ENCODE data around the gene NLK.
"Not testable (repeated sequence)": the region's sequence is repeated elsewhere in the genome, so short reads cannot be mapped to it uniquely, and the experiment has no call there.

NLK gene

DNA sequence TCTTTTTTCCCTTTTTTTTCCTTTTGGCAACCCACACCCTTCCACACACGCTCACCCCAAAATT, at the start of gene NLK:
TSS of gene NLK (plus strand) at position 21 of the 64 bp plus-strand sequence. CDS start 197 bp downstream, outside the sequence.
- DNase-seq (ENCODE audit: low read depth in 2 of 2): no peak

DNA sequence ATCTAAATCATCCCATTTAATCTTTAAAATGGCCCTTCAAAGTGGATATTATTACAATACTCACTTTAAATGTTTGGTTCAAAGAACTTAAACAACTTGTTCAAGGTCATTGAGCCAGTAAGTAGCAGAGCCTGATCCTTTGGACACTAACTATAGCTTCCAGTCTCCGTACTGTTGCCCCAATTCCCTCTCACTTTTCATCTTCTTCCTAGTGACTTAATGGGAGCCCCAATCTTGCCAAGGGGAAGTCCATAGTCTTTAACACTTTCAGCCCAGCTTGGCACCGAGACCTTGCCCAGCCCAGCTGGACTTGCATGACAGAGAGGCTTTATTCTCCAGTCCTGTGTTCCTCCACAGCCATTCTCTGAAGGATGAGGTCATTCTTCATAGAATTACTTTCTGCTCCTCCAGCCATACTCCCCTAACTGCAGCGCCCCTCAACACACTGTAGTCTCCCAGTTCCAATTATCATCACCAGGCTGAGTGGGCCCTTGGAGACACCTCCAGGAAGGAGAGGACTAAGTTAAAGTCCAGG, 49.2 kb upstream of the NLK start:
- no peak for DNase-seq (ENCODE audit: low read depth in 2 of 2)

DNA sequence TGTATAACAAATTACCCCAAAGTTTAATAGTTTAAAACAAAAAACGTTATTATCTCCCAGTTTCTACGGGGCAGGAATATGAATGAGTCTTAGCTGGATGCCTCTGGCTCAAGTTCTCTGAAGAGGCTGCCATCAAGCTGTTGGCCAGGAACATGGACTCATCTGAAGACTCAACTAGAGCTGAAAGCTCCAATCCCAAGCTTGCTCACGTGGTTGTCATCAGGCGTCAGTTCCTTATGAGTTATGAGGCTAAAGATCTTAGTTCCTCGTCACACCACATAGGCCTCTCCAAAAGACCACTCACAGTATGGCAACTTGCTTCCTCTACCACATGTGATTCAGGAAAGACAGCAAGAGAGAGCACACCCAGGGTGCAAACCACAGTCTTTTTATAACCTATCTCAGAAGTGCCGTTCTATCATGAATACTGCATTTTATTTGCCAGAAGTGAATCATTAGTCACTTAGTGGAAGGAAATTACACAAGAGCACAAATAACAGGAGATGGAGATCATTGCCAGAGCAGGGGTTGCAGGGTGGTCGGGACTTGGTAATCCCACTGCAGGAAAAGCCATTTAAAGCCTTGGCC, 48.7 kb upstream of the NLK start:
- no peak for DNase-seq (ENCODE audit: low read depth in 2 of 2)

DNA sequence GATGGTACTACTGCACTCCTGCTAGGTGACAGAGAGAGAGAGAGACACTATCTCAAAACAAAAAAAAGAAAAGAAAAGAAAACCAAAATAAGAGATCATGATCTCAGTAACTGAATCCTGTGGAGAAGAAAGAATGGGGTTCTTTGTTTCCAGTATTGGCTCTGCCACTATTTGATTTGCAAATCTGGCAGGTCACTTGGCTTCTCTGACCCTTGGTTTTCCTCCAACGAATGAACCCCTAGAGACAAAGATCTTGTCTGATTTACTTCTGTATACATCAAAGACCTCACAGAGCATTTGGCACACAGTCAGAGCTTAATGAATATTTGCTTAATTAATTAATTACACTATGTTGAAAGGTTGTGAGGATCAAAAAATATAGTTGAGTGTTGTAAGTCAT, 47.9 kb upstream of the NLK start:
- no peak for DNase-seq (ENCODE audit: low read depth in 2 of 2)

DNA sequence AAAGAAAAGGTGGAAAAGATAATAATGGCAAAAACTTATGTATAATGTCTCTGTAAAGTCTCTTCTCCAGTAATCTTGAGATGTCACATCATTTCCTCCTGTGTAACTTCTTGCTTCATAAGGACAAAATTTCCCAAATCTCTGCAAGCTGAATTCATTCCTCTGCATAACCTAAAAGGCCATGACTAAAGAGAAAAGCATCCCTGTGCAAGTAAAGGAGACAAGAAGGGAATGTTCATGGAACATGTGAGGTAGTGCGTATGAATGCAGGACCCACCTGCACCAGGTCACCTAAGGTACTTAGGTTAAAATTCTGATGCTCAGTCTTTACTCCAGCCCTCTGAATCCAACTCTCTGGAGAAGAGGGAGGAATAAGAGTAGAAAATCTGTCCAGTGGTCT, 46.9 kb upstream of the NLK start:
- DNase-seq (ENCODE audit: low read depth in 2 of 2): no peak

DNA sequence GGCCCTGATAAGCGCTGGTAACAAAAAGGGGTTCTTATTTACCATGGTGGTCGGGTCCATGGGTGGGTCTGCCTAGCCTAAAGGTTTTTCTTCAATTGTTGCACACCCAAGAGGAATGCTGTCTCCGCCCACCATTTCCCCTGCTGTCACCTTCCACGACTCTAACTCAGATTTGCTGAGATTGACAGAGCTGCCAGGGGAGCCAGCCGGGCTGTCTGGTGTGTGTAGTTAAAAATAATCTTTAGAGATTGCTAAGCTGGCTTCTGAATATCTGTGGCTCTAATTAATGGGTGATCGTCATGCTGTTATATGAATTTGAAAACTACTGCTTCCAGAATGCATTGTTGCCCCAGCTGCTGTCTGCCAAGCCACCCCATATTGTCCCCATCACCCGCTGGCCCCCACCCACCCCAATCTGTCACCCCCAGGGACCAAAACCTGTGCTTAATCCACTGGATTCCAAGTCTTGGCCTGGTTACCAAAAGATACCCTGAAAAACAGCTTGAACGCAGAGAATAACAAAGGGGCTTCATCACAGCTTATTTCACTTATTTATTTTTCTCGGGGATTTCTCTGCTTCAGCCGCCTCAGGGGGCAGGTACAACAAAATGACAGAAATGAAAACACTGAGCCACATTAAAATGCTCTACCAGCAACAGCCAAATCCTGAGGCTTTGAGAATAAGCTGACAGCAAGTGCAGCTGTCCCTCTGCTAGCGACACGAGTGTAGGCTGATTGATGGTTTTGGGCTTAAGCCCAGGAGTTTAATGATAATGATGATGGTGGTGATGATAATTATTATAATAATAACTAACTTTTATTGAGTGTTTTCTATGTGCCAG, 46.1 kb upstream of the NLK start:
- DNase-seq (ENCODE audit: low read depth in 2 of 2): no peak

DNA sequence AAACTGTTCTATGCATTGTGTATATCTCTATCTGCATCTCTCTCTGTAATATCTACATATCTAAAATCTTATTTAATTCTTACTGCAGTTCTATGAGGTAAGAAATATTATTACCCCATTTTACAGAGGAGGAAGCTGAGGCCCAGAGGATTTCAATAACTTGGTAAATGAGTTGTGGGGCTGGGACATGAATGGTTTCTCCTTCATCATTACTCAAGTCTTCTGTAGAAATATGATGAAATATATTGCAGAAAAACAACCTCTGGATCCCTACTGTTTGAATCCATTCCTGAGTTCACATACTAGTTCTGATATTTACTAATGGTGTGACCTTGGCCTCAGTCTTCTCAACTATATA, 45.5 kb upstream of the NLK start:
- DNase-seq (ENCODE audit: low read depth in 2 of 2): no peak

DNA sequence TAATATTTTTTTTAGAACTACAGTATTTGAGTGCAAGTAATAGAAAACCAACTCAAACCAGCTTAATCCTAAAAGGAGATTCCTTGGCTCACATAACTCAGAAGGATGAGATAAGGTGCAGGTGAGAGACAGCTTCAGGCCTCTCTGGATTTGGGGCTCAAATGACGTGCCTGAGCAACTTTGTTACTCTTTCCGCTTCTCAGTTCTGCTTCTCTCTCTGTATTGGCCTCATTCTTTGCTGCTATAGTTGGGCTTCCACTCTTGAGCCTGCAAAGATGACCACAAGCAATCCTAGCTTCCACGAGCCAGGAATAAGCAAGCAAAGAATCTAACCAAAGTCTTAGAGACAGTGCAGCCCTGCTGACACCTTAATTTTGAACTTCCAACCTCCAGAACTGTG, 45.0 kb upstream of the NLK start:
- no peak for DNase-seq (ENCODE audit: low read depth in 2 of 2)

DNA sequence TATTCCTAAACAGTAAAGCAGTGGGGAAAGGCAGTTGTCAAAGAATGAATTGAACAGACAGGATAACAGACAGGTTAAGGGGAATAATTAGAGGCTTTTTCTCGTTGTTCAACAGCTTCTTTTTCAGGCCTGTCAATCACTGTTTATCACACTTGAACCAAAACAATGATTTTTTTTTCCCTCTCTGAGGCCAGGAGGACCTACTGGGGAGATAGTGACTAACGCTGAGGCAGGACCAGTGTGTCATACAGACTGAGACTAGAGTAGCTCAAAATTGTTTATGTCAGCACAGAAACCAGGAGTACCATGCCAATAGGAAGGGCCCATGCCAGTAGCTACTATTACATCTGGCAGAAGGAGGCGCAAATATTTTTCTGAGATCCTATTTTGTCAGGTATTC, 41.3 kb upstream of the NLK start:
- DNase-seq (ENCODE audit: low read depth in 2 of 2): no peak

DNA sequence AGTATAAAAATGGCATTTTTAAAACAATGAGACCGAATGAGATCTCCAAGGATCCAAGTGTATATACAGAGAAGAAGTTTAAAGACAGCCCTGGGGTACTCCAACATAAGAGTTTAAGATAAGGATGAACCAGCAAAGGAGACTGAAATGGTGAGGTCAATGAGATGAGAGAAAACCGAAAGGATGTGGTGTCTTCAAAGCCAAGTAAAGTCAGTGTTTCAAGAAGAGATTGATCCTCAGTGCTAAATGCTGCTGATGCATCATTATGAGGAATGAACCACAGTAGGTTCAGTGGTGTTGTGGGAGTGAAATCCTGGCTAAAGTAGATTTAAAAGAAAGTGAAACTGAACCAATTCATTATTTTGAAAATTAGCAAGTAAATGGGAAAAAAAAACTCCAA, 38.1 kb upstream of the NLK start:
- no peak for DNase-seq (ENCODE audit: low read depth in 2 of 2)

DNA sequence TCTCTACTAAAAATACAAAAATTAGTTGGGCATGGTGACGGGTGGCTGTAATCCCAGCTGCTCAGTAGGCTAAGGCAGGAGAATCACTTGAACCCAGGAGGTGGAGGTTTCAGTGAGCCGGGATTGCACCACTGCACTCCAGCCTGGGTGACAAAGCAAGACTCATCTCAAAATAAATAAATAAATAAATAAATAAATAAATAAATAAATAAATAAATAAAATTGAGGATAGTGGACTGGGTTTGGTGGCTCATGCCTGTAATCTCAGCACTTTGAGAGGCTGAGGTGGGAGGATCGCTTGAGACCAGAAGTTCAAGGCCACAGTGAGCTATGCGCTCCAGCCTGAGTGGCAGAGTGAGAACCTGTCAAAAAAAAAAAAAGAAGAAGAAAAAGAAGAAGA, 34.6 kb upstream of the NLK start:
- not testable (repeated sequence) for DNase-seq (ENCODE audit: low read depth in 2 of 2)

DNA sequence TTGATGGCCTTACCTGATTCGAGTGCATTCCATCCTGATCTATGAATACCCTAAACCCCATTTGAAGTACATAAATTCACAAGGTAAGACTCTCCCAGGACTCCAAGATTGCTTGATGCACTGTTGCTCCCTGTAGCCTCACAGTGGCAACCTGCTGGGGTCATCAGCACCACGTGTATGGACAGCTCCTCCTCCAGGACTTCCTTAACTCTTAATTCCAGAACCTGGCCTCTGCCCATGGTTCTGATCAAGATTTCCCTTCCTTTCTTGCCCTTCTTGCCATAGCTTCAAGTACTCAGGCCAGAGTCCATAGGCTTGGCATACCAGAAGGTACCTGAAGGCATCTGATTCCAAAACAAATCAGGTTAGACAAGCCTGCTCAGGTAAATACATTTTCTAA, 34.0 kb upstream of the NLK start:
- no peak for DNase-seq (ENCODE audit: low read depth in 2 of 2)

DNA sequence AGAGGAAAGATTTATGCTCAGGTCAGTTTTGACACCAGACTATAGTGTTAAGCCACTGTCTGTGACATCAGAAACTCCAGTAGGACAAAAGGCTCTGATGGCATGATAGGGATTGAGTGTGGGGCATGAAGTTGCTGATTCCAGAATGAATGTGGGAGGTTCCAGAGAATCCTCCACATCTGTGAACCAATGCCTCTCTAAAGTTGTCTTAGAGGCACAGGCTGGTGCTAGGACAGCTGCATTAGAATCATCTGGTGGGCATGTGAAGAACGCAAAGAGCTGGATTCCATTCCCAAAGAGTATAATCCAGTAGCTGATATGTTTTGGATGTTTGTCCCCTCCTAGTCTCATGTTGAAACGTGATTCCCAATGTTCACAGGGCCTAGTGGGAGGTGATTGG, 32.1 kb upstream of the NLK start:
- DNase-seq (ENCODE audit: low read depth in 2 of 2): no peak

DNA sequence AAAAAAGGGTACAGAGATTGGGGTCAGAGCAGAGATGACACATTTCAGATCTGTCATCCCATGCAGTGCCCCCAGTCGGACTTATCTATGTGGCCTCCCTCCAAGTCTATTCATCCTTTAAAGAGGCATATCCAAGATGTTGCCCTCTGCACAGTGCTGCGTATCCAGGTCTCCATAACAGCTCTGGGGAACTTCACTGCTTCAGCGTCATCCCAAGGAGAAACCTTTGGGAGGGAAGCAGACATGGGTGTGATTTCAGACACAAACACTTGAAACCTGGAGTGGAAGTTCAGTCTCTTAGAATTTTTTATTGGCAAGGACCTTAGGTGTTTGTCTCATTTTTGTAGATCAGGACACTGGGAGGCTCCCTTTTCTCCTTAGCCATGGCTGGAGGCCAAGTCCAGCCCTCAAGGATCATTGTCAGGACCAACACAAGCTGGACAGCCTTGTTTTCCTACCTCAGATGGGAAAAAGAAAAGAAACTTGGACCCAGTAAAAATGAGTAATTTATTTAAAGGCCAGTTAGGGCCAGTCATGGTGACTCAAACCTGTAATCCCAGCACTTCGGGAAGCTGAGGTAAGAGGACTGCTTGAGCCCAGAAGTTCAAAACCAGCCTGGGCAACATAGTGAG, 23.9 kb upstream of the NLK start:
- no peak for DNase-seq (ENCODE audit: low read depth in 2 of 2)

DNA sequence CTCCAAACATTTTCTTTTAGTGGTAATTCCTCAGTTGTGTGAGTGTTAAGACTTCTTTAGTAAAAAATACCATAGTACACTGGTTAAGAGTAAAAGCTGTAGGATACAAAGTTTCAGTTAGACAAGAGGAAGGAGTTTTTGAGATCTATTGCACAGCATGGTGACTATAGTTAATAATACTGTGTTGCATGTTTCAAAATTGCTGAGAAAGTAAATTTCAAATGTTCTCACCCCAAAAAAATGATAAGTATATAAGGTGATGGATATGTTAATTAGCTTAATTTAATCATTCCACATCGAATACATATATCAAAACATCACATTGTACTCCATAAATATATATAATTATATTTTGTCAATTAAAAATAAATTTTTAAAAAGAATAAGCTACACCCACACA, 22.0 kb upstream of the NLK start:
- DNase-seq (ENCODE audit: low read depth in 2 of 2): no peak

DNA sequence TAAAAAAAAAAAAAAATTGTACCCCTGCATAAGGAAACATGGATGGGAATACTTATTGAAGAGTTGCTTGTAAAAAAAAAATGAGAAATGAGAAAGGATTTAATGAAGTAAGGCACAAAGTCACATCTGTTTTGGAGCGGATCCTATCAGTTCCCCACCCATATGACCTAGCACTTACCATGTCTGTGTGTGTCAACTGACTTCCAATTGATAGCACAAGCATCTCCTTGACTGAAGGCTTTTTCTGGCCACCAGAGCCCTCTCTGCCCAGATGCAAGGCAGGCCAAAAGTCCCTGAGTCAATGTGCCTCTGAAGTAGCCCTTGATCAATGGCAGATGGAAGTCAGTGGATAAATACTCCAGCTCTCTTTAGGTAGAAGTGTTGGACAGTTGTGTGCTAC, 13.4 kb upstream of the NLK start:
- DNase-seq (ENCODE audit: low read depth in 2 of 2): no peak

DNA sequence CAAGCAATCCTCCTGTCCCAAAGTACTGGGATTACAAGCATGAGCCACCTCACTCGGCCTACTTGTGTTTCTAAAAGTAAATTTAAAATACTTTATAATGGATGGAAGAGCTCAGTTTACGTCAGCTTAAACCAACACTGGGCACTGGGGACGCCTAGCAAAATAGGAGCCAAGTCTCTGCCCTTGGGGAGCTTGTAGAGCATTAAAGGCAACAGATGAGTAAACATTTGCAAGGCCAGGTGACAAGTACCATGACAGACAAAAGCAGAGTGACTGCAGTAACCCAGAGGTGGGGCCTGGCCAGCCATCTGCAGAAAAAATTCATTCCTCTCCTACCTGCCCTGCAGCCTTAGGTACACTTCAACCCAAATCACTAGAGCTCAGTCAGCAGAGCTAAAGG, 12.1 kb upstream of the NLK start:
- DNase-seq (ENCODE audit: low read depth in 2 of 2): no peak

DNA sequence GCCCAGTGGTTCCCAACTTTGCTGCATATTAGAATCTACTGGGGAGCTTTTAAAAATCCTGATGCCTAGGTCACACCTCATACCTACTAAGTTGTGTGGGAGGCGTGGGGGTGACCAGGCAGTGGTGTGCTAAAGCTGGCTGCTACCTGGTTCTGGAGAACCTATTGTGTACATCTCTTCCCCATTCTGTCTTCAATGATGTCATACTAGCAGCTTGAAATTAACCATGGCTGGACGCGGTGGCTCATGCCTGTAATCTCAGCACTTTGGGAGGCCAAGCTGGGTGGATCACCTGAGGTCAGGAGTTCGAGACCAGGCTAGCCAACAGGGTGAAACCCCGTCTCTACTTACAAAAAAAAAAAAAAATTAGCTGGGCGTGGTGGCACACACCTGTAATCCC, 11.3 kb upstream of the NLK start:
- no peak for DNase-seq (ENCODE audit: low read depth in 2 of 2)

DNA sequence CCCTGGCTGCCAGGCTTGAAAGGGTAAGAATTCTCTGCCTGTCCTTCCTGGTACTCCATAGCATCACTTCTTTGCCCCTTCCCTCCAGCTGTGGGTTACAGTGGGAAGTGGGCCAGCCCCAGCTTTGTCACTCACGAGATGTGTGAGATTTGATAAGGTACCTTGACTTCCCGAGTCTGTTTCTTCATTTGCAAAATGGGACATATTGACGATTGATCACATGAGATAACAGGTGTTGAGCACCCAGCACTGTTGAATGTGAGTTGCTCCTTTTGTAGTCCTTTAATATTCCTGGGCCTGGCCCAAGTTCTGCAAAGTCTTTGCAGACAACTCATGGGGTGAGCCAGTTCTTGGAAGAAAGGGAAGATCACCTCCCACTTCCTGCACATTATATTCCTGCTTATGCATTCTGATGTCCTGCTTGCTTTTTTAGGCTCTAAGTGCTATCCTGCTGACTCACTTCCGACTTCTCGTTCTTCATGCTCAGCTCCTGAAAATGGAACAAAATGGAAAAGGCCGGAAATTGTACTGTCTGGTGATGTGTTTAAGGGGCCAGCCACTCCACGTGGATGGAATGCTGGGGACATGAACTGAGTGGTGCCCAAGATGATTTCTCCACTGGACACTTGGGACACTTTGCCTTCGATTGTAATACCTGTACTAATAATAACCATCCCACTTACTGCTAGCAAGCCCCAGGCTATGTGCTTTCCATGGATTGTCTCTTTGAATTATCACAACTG, 8.3 kb upstream of the NLK start:
- DNase-seq (ENCODE audit: low read depth in 2 of 2): no peak

DNA sequence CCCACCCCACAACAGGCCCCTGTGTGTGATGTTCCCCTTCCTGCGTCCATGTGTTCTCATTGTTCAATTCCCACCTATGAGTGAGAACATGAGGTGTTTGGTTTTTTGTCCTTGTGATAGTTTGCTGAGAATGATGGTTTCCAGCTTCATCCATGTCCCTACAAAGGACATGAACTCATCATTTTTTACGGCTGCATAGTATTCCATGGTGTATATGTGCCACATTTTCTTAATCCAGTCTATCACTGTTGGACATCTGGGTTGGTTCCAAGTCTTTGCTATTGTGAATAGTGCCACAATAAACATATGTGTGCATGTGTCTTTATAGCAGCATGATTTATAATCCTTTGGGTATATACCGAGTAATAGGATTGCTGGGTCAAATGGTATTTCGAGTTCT, 7.0 kb upstream of the NLK start:
- not testable (repeated sequence) for DNase-seq (ENCODE audit: low read depth in 2 of 2)

DNA sequence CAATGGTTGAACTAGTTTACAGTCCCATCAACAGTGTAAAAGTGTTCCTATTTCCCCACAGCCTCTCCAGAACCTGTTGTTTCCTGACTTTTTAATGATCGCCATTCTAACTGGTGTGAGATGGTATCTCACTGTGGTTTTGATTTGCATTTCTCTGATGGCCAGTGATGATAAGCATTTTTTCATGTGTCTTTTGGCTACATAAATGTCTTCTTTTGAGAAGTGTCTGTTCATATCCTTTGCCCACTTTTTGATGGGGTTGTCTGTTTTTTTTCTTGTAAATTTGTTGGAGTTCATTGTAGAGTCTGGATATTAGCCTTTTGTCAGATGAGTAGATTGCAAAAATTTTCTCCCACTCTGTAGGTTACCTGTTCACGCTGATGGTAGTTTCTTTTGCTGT, 6.6 kb upstream of the NLK start:
- DNase-seq (ENCODE audit: low read depth in 2 of 2): not testable (repeated sequence)

DNA sequence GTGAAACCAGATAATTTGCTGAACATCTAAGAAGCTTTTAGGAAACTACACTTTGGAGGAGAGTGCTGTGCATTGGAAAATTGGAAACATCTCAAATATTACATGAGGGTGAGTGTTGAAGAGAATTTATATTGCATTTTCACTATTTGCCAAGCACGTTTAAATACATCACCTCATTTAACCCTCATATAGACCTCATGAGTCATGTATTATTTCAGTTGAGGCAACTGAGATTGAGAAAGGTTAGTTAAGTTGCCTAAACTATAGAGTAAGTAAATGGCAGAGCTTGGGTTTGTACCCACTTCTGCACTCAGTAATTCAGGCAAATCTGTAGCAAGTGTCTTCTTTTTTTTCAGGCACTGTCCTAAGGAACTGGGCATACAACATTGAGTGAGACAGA, 3.7 kb upstream of the NLK start:
- DNase-seq (ENCODE audit: low read depth in 2 of 2): no peak

DNA sequence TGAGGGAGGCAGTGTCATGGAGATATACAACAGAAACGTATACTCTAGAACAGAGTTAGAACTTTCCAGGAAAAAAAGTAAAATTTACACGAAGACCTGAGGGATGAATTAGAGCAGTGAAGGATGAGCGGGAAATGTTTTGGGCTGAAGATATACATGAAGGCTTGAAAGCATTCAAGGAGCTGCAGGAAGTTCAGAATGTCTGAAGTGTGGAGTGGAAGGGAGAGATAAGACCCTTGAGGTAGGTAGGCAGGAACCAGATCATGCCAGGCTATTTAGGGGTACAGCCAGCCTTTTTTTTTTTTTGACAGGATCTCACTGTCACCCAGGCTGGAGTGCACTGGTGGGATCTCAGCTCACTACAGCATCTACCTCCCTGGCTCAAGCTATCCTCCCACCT, 3.2 kb upstream of the NLK start:
- no peak for DNase-seq (ENCODE audit: low read depth in 2 of 2)
